ENCODE results near the gene RTP2. TPM values are rescaled to one million over a fixed set of nuclear protein-coding genes. Genes with fewer than 3 reads are reported as not detected.

Gene RTP2
- total RNA-seq, 4 donors from 2014 or later = not detected

Other genes starting within 250 kb of the RTP2 start
- 1 to 10 TPM in 2 of 4 donors, under 1 TPM in 1, not detected in 1; 0.81 to 2.2 (median 1.2) TPM for gene SST, start 32.2 kb downstream of the RTP2 start, total RNA-seq
- 100 to 1,000 TPM in 3 of 4 donors, 10 to 100 TPM in 1; 60.0 to 146 (median 115) TPM for gene BCL6, start 42.9 kb upstream of the RTP2 start, total RNA-seq

Data from gastroesophageal sphincter (tissue), 4 donors.